Breast epithelium (tissue), 3 donors: ENCODE results near the gene PLCB2.

Source experiments
- POLR2A ChIP-seq: fragments of 450-650 bp; IDR thresholded peaks from one replicate; pipeline ENCODE4 v1.6.1; 2016; ENCODE audit warnings: antibody characterized with exemption, mild to moderate bottlenecking, moderate library complexity
- POLR2AphosphoS5 ChIP-seq, 3 donors: sonication (generic); formaldehyde crosslinking; IDR thresholded peaks; one replicate each; pipeline ENCODE4 v1.6.1; 2017; ENCODE audit warnings: antibody characterized with exemption in 3 of 3
- TF ChIP-seq, protein P1 (sequence below), 3 donors: fragments of 450-650 bp; IDR thresholded peaks; one replicate each; pipeline ENCODE4 v1.5.1; 2016 to 2017; ENCODE audit warnings: antibody characterized with exemption in 3 of 3, mild to moderate bottlenecking in 3 of 3, moderate library complexity in 3 of 3

- TF ChIP-seq, protein P1, sequence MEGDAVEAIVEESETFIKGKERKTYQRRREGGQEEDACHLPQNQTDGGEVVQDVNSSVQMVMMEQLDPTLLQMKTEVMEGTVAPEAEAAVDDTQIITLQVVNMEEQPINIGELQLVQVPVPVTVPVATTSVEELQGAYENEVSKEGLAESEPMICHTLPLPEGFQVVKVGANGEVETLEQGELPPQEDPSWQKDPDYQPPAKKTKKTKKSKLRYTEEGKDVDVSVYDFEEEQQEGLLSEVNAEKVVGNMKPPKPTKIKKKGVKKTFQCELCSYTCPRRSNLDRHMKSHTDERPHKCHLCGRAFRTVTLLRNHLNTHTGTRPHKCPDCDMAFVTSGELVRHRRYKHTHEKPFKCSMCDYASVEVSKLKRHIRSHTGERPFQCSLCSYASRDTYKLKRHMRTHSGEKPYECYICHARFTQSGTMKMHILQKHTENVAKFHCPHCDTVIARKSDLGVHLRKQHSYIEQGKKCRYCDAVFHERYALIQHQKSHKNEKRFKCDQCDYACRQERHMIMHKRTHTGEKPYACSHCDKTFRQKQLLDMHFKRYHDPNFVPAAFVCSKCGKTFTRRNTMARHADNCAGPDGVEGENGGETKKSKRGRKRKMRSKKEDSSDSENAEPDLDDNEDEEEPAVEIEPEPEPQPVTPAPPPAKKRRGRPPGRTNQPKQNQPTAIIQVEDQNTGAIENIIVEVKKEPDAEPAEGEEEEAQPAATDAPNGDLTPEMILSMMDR (IDR thresholded peaks at IDR 0.05), result no peak
- TF ChIP-seq POLR2A (no peak), POLR2AphosphoS5 (IDR thresholded peaks at IDR 0.05) (no peak)
Measured at GRCh38 chr15:40355976-40356585, 48.3 kb upstream of the PLCB2 start.
